ENCODE results near the gene SANBR.
"Not testable (repeated sequence)": the region's sequence is repeated elsewhere in the genome, so short reads cannot be mapped to it uniquely, and the experiment has no call there.

Gene SANBR

DNA sequence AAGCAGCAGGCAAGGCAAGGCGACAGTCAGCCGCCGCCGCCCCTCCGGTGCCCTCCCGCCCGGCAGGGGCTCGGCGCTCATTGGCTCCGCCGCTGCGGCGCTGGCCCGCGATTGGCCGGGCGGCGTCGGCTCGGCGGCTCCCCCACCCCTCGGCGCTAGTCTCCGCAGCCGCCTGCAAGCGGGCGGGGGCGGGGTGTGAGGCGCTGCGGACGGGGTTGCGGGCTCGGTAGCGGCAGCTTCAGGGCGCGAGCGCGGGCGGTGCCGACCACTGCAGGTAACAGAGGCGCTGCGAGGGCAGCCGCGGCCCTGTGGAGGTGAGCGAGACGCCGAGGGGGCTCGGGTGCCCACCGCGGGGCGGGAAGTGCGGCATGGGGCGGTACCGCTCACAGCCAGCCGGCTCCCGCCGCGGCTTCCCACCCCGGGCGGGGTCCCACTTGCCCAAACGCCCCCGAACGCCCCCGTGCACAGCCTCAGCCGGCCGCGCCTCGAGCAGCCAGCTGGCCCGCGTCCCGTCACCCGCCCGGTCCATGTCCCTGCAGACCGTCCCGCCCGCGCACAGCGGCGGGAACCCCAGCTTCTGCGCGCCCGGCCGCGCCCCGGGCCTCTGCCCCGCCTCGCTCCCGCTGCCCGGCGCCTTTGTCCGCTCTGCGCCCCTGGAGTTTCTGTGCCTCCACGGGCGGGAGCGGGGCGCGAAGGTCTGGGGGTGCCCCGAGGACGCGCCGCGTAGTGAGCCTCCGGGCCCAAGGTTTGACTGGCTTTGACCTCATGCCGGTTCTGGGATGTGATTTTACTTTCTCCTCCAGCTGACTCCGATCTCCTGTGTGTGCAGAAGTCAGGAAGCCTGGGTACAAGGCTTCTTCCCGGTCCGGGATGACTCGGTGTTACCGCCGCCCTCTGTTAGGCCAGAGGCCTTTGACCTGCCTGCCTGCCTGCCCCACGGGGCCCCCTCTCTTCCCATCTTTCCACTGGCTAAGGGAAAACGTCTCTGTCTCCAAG, at the start of gene SANBR:
Gene SANBR (plus strand): TSS at position 158 of the 996 bp plus-strand sequence. CDS start 4,480 bp downstream, outside the sequence.
- DNase-seq, result peak; percentile 86

- no peak for DNase-seq
Measured at GRCh38 chr2:61015976-61016375, 49.7 kb upstream of the SANBR start.

DNA sequence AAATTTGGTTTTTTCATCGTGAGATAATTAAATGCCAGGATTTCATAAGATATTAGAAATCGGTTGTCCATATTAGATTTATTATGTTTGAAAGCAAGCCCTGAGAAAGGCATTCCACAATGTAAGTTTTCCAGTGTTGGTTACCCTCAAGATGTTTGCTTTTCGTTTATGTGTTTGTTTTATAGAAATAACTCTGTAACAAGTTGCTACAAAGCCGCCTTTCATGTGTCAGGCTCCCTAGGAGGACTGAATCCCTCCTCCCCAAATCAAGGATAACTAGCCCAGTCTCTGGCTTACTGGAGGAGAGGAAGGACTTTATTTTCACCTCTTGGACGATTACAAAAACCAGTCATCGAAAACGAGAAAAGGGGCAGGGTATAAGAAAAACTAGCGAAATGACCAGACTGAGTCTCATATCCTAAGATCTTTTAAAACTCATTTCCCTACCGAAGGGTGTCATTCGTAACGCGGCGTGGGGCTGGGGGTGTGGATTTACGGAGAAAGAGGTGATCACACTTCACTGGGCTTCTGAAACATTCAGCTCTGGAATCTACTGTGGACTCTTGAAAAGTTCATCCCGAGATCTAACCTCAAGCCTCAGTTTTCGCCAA, 49.2 kb upstream of the SANBR start:
- DNase-seq, result peak; percentile 34

DNA sequence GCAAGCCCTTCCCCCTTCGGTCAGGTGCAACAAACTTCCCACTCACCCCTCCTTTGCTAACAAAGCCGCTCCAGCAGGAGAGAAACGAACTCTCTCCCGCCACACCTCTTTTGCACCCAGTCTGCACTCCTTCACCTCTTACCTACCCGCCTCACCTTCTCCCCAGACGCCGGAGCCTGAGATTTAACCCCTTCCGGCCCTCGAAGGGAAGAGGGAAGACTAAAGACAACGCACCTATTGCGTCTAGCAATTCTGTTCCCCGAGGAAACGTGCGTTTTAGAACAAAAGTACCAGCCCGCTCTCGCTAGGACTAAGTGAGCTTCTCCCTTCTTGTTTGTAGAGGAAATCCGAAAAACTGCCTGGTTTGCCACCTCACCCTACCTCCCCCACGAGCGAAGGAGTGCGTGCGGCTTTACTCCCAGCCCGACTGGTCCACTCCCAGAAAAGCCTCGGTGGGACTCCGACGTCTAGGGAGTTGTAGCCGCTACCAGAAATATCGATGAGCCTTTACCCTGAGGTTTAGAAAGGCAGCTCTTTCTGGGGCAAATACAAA, 48.6 kb upstream of the SANBR start:
- peak; percentile 95 for DNase-seq

- peak; percentile 95 for DNase-seq
Measured at GRCh38 chr2:61017556-61018317, 47.9 kb upstream of the SANBR start, which contains the start of the genes PEX13 and PUS10. PEX13 (plus strand) TSS chr2:61017720; CDS start chr2:61017760, 40 bp downstream. PUS10 (minus strand) TSS chr2:61018255; CDS start chr2:61011890, 6,365 bp downstream.

DNA sequence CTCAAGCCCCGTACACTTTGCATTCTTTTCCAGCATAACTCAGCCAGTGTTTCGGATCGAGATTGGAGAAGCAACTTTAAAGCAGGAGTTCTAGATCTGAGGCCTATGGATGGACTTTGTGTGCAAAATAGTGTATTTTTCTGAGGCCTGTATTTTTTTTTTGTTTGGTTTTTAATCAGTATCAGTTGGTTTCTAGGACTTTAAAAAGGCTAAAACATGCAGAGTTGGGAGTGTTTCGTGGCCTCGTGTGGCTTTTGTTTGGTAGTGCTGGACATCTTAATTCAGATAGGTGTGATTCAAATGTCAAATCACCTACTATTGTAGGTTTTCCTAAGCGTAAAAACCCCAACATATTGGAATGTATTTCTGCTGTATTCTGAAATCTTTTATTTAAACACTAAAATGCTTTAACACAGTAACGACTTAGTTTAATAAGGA, 47.3 kb upstream of the SANBR start:
- peak; percentile 41 for DNase-seq

- no peak for DNase-seq
Measured at GRCh38 chr2:61018798-61019197, 46.9 kb upstream of the SANBR start.

DNA sequence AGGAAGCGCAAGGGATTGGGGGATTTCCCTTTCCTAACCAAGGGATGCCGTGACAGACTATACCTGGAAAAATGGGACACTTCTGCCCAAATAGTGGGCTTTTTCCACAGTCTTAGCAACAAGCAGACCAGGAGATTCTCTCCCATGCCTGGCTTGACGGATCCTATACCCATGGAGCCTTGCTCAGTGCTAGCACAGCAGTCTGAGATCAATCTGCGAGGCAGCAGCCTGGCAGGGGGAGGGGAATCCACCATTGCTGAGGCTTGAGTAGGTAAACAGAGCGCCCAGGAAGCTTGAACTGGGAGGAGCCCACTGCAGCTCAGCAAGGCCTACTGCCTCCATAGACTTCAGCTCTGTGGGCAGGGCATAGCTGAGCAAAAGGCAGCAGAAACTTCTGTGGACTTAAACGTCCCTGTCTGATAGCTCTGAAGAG, 44.4 kb upstream of the SANBR start:
- no peak for DNase-seq

DNA sequence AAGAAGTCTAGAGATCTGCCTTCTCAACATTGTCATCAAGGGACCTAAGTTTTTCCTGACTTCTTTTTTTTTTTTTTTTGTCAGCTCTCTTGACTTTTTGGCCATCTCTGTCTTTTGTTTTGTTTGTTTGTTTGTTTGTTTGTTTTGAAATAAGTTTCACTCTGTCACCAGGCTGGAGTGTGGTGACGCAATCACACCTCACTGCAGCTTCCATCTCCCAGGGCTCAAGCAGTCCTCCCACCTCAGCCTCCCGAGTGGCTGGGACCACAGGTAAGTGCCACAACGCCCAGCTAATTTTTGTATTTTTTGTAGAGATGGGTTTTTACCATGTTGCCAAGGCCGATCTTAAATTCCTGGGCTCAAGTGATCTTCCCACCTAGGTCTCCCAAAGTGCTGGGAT, 42.0 kb upstream of the SANBR start:
- DNase-seq, result no peak

DNA sequence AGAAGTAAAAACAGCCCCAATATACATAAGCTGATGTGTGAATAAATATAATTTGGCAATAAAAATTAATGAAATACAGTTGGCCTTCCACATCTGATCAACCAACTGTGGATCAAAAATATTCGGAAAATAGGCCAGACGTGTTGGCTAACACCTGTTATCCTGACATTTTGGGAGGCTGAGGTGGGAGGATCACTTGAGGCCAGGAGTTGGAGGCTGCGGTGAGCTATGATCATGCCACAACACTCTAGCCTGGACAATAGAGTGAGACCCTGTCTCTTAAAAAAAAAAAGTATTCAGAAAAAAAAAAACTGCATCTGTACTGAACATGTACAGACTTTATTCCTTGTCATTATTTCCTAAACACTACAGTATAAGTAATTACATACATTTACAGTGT, 36.1 kb upstream of the SANBR start:
- no peak for DNase-seq

DNA sequence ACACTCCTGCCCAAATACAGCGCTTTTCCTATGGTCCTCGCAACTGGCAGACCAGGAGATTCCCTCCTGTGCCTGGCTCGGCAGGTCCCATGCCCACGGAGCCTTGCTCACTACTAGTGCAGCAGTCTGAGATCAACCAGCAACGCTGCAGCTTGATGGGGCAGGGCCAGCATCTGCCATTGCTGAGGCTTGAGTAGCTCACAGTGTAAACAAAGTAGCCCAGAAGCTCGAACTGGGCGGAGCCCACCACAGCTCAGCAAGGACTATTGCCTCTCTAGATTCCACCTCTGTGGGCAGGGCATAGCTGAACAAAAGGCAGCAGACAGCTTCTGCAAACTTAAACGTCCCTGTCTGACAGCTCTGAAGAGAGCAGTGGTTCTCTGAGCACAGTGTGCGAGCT, 31.1 kb upstream of the SANBR start:
- DNase-seq, result not testable (repeated sequence)

- not testable (repeated sequence) for DNase-seq
Measured at GRCh38 chr2:61036643-61037042, 29.0 kb upstream of the SANBR start.

DNA sequence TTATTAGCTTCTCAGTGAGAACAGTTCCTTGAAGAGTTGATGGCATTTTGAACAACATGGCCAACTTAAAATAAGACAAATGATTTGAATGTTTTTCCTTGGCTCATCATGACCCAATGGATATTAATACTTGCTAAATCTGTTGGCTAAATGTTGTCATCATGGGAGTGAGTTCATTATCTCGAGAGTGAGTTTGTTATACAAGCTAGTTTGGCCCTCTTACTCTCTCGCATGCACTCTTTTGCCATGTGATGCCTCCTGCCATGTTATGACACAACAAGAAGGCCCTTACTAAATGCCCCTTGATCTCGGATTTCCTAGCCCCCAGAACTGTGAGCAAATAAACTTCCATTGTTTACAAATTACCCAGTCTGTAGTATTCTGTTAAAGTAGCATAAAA, 22.9 kb upstream of the SANBR start:
- DNase-seq, result no peak

- DNase-seq, result no peak
Measured at GRCh38 chr2:61044636-61045035, 21.0 kb upstream of the SANBR start.

DNA sequence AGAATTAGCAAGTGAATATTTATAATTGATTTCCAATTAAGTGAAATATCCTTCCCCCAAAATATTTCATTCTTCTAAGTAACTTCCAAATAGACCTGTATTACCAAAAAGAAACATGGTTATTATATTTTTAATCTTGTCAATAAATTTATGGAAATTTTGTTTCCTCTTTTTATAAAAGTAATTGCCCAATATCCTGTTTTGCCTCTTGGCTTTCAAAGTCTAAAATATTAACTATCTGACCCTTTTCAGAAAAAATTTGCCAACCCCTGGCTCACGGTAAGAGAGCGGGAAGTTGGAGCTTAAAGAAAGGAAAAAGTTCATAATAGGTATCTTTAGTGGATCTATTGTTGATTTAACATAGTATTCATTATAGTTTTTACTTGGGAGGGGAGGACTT, 20.4 kb upstream of the SANBR start:
- no peak for DNase-seq

DNA sequence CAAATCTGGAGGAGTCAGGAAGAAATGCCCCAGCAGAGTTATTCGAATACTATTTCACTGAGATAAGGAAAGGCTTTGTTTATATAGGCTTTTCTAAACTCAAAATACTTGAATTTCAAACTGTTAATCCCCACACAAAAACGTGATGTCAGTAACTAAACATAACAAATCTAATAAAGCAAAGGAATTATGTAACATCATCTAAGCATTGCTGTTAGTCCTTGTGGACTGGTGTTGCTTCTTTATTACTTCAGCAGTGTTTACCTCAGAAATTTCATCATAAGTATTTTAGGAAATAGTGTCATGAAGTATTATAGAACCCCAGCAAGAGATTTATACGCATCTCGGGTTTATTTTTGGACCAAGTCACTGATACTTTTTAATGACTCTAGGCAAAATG, 19.7 kb upstream of the SANBR start:
- no peak for DNase-seq

DNA sequence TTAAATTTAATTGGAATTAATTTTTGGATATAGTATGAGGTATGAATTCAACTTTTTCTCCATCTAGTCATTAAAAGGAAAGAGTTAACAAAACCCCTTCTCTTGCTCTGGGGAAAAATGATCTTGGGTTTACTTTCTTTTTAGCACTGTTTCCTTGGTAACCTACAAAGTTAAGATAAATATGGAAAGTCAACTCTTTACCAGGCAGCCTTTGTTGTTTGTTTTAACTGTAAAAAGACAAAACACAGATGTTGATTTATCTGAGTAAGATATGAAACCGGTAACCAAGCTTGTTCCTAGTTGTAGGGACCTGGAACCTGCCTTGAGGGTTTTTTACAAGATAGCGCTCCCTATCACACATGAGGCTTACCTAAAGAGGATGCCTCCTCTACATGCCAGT, 10.1 kb upstream of the SANBR start:
- no peak for DNase-seq

- DNase-seq, result no peak
Measured at GRCh38 chr2:61057562-61057961, 8.1 kb upstream of the SANBR start.

GRCh38 chr2:61059382-61059781, 6.3 kb upstream of the SANBR start:
- DNase-seq, result no peak

DNA sequence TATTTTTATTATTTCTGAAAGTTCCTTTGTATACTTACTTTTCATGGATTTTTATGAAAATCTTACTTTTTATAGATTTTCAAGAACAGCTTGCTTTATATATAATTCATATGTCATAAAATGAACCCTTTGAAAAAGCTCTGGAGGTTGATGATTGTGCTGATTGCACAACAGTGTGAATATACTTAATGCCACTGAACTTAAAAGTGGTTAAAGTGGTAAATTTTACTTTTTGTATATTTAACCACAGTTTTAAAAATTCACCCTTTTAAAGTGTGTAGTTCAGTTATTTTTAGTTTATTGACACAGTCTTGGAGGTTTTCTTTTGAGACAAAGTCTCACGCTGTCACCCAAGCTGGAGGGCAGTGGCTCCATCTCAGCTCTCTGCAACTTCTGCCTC, 8.4 kb downstream of the SANBR start:
- no peak for DNase-seq

DNA sequence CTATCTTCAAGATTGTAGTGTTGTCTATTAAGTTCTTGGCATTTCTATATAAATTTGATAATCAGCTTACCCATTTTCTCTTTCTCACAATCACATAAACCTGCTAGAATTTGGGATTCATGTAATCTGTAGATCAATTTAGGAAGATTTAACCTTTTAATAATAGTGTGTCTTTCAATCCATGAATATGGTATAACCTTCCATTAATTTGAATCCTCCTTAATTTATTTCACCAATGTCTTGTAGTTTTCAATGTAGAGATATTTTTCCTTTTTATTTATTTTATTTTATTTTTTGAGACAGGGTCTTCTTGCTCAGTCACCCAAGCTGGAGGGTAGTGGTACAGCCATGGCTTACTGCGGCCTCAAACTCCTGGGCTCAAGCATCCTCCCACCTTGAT, 20.2 kb downstream of the SANBR start:
- no peak for DNase-seq

- no peak for DNase-seq
Measured at GRCh38 chr2:61089797-61090196, 24.1 kb downstream of the SANBR start.

All from NCI-H526 treated with DMSO at 0.1 percent for 48 hours (cell line).